SK-N-SH (cell line): ENCODE results near the gene EIF3A. TPM values are rescaled to one million over a fixed set of nuclear protein-coding genes. Genes with fewer than 3 reads are reported as not detected.

Experiments used
- CTCF ChIA-PET: fragments of 300-600, 350-600 bp; formaldehyde crosslinking; extraction: SDS; loops from one replicate; lab custom pipeline; 2021; lab: Yijun Ruan, JAX
- POLR2A ChIA-PET: fragments of 350-600 bp; sonication (Branson Sonifier 250); formaldehyde crosslinking; extraction: SDS; loops from one replicate; lab custom pipeline; 2020; ENCODE audit warnings: antibody characterized with exemption, inconsistent platforms; lab: Yijun Ruan, JAX
- DNase-seq: peaks from one replicate; pipeline ENCODE4 v3.0.0; 2012
- H2AFZ ChIP-seq: fragments of 200-600 bp; sonication (generic); 2 replicates; pipeline ENCODE4 v1.8.1; 2016; ENCODE audit warnings: antibody characterized with exemption, mild to moderate bottlenecking, low read depth
- H3F3A ChIP-seq: fragments of 200-600 bp; sonication (generic); replicated peaks from 2 replicates; pipeline ENCODE3; 2016; ENCODE audit warnings: antibody characterized with exemption, mild to moderate bottlenecking; ENCODE audit not compliant: insufficient read depth
- H3K27ac ChIP-seq, 2 experiments: fragments of 200-500 bp in 1 of 2; fragments of 200-600 bp in 1 of 2; sonication (Bioruptor generic) in 1 of 2; sonication (generic), shearing (Covaris generic) in 1 of 2; 2 replicates each; pipeline versions ENCODE4 v1.5.1 to v1.6.1; 2014 to 2016; ENCODE audit warnings: low read depth in 2 of 2, inconsistent platforms in 1 of 2, low read length in 1 of 2, mild to moderate bottlenecking in 1 of 2, mixed read lengths in 1 of 2
- H3K27me3 ChIP-seq: fragments of 200-600 bp; sonication (generic), shearing (Covaris generic); 2 replicates; pipeline ENCODE4 v1.6.1; 2016; ENCODE audit warnings: mixed run types; ENCODE audit not compliant: insufficient read depth
- H3K36me3 ChIP-seq, 2 experiments: fragments of 200-500 bp in 1 of 2; fragments of 200-600 bp in 1 of 2; sonication (Bioruptor generic) in 1 of 2; sonication (generic) in 1 of 2; replicated peaks in 1 of 2; 2 replicates each; pipeline versions ENCODE3 to v1.5.1; 2014 to 2016; ENCODE audit warnings: low read length in 1 of 2, mild to moderate bottlenecking in 1 of 2; ENCODE audit not compliant: insufficient read depth in 2 of 2, control insufficient read depth in 1 of 2
- H3K4me1 ChIP-seq, 2 experiments: fragments of 200-500 bp in 1 of 2; fragments of 200-600 bp in 1 of 2; sonication (Bioruptor generic) in 1 of 2; sonication (generic), shearing (Covaris generic) in 1 of 2; 2 replicates each; pipeline versions ENCODE4 v1.5.1 to v1.6.1; 2014 to 2016; ENCODE audit warnings: low read depth in 1 of 2, low read length in 1 of 2, mixed run types in 1 of 2; ENCODE audit not compliant: insufficient read depth in 2 of 2, control insufficient read depth in 1 of 2
- H3K4me2 ChIP-seq: fragments of 200-600 bp; sonication (generic), shearing (Covaris generic); 2 replicates; pipeline ENCODE4 v1.6.1; 2017; ENCODE audit warnings: mixed run types
- H3K4me3 ChIP-seq, 2 experiments: fragments of 200-500 bp in 1 of 2; fragments of 200-600 bp in 1 of 2; sonication (Bioruptor generic) in 1 of 2; sonication (generic), shearing (Covaris generic) in 1 of 2; 2 replicates each; pipeline versions ENCODE4 v1.5.1 to v1.8.1; 2014 to 2016; ENCODE audit warnings: low read depth in 2 of 2, inconsistent platforms in 1 of 2, low read length in 1 of 2, mild to moderate bottlenecking in 1 of 2, mixed read lengths in 1 of 2, moderate library complexity in 1 of 2
- H3K79me2 ChIP-seq: fragments of 200-600 bp; sonication (generic); 2 replicates; pipeline ENCODE4 v1.8.1; 2017; ENCODE audit warnings: mild to moderate bottlenecking; ENCODE audit not compliant: insufficient read depth
- H3K9ac ChIP-seq: fragments of 200-600 bp; sonication (generic); 2 replicates; pipeline ENCODE4 v1.6.1; 2017; ENCODE audit warnings: mixed run types
- H3K9me2 ChIP-seq: fragments of 200-600 bp; sonication (generic); 2 replicates; pipeline ENCODE4 v1.6.1; 2017; ENCODE audit warnings: mixed run types
- H3K9me3 ChIP-seq: fragments of 200-600 bp; sonication (generic); 2 replicates; pipeline ENCODE4 v1.6.1; 2017; ENCODE audit warnings: mixed run types, mild to moderate bottlenecking, moderate library complexity
- H4K20me1 ChIP-seq: fragments of 200-600 bp; sonication (generic); 2 replicates; pipeline ENCODE4 v1.6.1; 2017; ENCODE audit warnings: mild to moderate bottlenecking, mixed run types; ENCODE audit not compliant: insufficient read depth
- ELF1 ChIP-seq: IDR thresholded peaks from 2 replicates; pipeline ENCODE4 v1.4.0; 2012
- EZH2phosphoT487 ChIP-seq: fragments of 200-600 bp; sonication (generic); IDR thresholded peaks from 2 replicates; pipeline ENCODE4 v1.6.1; 2017; ENCODE audit warnings: low read depth, mixed run types, mild to moderate bottlenecking, antibody characterized with exemption, moderate library complexity, borderline replicate concordance
- FOSL2 ChIP-seq: IDR thresholded peaks from 2 replicates; pipeline ENCODE4 v1.4.0; 2012; ENCODE audit warnings: low read depth, mild to moderate bottlenecking, moderate library complexity, borderline replicate concordance
- FOXJ3 ChIP-seq: sonication (generic); formaldehyde crosslinking; IDR thresholded peaks from 2 replicates; pipeline ENCODE4 v1.5.1; 2020; ENCODE audit warnings: mild to moderate bottlenecking, missing genetic modification reagents
- MXI1 ChIP-seq: IDR thresholded peaks from 2 replicates; pipeline ENCODE4 v1.6.1; 2012; ENCODE audit warnings: mild to moderate bottlenecking, low read depth, low read length, improper control_type of control experiment
- NFIC ChIP-seq: IDR thresholded peaks from 2 replicates; pipeline ENCODE4 v1.4.0; 2012; ENCODE audit warnings: borderline replicate concordance
- NRF1 ChIP-seq: IDR thresholded peaks from 2 replicates; pipeline ENCODE4 v1.6.1; 2012; ENCODE audit warnings: low read depth, mild to moderate bottlenecking, low read length
- POLR2AphosphoS5 ChIP-seq: IDR thresholded peaks from 2 replicates; pipeline ENCODE4 v1.6.1; 2012; ENCODE audit warnings: low read depth, low read length
- RFX5 ChIP-seq: IDR thresholded peaks from 2 replicates; pipeline ENCODE4 v1.6.1; 2012; ENCODE audit warnings: mild to moderate bottlenecking, improper control_type of control experiment, low read length
- RXRA ChIP-seq: IDR thresholded peaks from 2 replicates; pipeline ENCODE4 v1.4.0; 2012; ENCODE audit warnings: low read depth, mild to moderate bottlenecking, borderline replicate concordance
- SIN3A ChIP-seq: IDR thresholded peaks from 2 replicates; pipeline ENCODE4 v1.6.1; 2012; ENCODE audit warnings: low read depth, mild to moderate bottlenecking, low read length, moderate library complexity, borderline replicate concordance
- SMC3 ChIP-seq: IDR thresholded peaks from 2 replicates; pipeline ENCODE4 v1.6.1; 2012; ENCODE audit warnings: low read depth, low read length, improper control_type of control experiment
- TEAD4 ChIP-seq: IDR thresholded peaks from 2 replicates; pipeline ENCODE4 v1.4.0; 2012; ENCODE audit warnings: mild to moderate bottlenecking, borderline replicate concordance; ENCODE audit not compliant: insufficient read depth
- WGBS: methylation state at CpG from one replicate; pipeline ENCODE4 v1.1.6; 2017; ENCODE audit warnings: low lambda C conversion rate; 5-methylcytosine and 5-hydroxymethylcytosine counted together
- polyA plus RNA-seq, 3 experiments: library from polyadenylated mRNA; depleted of rRNA; stranded (reverse); fragments of >200 nt; gene quantifications; 2 replicates each; pipeline ENCODE4 v1.2.3, GENCODE V29; 2012
- TF ChIP-seq, protein P1 (sequence below): IDR thresholded peaks from 2 replicates; pipeline ENCODE4 v1.4.0; 2012; ENCODE audit warnings: low read depth, borderline replicate concordance

Gene EIF3A
- polyA plus RNA-seq, 1 of the 3 experiments (the other 2 are of a cell fraction): 25.8 TPM

DNA sequence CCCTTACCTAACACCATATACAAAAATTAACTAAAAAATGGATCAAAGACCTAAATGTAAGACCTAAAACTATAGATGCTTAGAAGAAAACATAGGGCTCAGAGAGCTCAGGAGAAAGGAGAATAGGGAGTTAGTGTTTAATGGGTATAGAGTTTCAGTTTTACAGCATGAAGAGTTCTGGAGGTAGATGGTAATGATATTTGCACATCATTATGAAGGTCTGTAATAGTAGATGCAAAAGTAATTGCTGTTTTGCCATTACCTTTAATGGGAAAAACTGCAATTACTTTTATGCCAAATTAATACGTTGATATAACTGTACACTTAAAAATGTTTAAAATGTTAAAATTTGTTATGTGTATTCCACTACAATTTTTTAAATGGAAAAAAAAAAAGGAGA lies 90.3 kb downstream of the EIF3A start:
- no peak for DNase-seq
- H3K79me2 ChIP-seq: no peaks in the 10 kb centered on the region
- H3K9me3 ChIP-seq: no peaks in the 10 kb centered on the region; the same call in 1 of the 2 replicates
- no peak overlapping the region for H3K4me2 ChIP-seq
- POLR2A ChIA-PET: no interaction called here
- H2AFZ ChIP-seq: no peak overlapping the region
- TF ChIP-seq MXI1 (no peak), POLR2AphosphoS5 (no peak), RXRA (no peak)
- H3K9me2 ChIP-seq: no peaks in the 10 kb centered on the region
- H4K20me1 ChIP-seq: no peaks in the 10 kb centered on the region
- no peaks in the 10 kb centered on the region for H3F3A ChIP-seq
- CTCF ChIA-PET: no interaction called here
- no peaks in the 10 kb centered on the region for H3K27me3 ChIP-seq
- 42% methylated on average over 1 of the region's 1 CpG for WGBS
- no peaks in the 10 kb centered on the region for H3K36me3 ChIP-seq
- no peaks in the 10 kb centered on the region for H3K4me1 ChIP-seq
- H3K4me3 ChIP-seq: no peak overlapping the region
- no peak overlapping the region for H3K9ac ChIP-seq
- H3K27ac ChIP-seq: no peak overlapping the region

DNA sequence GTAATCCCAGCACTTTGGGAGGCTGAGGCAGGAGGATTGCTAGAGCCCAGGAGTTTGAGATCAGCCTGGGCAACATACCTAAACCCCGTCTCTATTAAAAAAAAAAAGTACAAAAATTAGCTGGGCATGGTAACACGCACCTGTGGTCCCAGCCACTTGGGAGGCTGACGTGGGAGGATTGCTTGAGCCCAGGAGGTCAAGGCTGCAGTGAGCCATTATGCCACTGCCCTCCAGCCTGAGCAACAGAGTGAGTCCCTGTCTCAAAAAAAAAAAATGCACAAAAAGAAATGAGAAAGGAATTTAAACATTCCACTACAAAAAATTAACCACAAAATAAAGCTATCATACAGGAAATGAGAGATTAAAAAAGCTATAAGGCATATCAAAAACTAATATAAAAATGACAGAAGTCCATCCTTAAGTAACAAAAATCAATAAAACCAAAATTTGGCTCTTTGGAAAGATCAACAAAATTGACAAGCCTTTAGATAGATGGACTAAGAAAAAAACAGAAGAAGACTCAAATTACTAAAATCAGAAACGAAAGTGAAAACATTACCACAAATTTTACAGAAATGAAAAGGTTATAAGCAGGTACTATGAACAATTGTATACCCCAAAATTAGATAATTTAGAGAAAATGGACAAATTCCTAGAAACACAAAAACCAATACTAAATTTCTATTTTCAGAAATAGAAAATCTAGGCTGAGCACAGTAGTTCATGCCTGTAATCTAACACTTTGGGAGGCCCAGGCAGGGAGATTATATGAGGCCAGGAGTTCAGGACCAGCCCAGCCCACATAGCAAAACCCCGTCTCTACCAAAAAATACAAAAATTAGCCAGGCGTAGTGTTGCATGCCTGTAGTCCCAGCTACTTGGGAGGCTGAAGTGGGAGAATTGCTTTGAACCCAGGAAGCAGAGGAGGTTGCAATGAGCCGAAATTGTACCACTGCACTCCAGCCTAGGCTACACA lies 93.5 kb downstream of the EIF3A start:
- no peak for DNase-seq
- Histone ChIP-seq H3K27me3 (no peaks in the 10 kb centered on the region; the same call in 1 of the 2 replicates), H3K36me3 (no peaks in the 10 kb centered on the region), H3K9me3 (no peaks in the 10 kb centered on the region; the same call in 1 of the 2 replicates), H3K4me2 (no peak overlapping the region), H2AFZ (no peak overlapping the region), H3K27ac (no peak overlapping the region), H3K9ac (no peak overlapping the region), H3F3A (no peaks in the 10 kb centered on the region), H3K4me1 (peaks cover 0 to 3% of the 10 kb centered on the region in 2 experiments; a peak in 1 of 4 replicates), H3K79me2 (no peaks in the 10 kb centered on the region), H3K9me2 (no peaks in the 10 kb centered on the region), H4K20me1 (no peaks in the 10 kb centered on the region), H3K4me3 (no peak overlapping the region)
- WGBS: 59% methylated on average over 7 of the region's 7 CpGs
- TF ChIP-seq RFX5 (no peak), SMC3 (no peak), NRF1 (no peak), EZH2phosphoT487 (no peak), ELF1 (no peak), RXRA (no peak), SIN3A (no peak), FOXJ3 (CRISPR knock-in tag) (no peak)
- CTCF ChIA-PET: interaction anchor here (1.2 kb wide), 1 partner anchor 20 kb away, joined by 3 read pairs; no protein-coding TSS in a partner anchor
- POLR2A ChIA-PET: no interaction called here

DNA sequence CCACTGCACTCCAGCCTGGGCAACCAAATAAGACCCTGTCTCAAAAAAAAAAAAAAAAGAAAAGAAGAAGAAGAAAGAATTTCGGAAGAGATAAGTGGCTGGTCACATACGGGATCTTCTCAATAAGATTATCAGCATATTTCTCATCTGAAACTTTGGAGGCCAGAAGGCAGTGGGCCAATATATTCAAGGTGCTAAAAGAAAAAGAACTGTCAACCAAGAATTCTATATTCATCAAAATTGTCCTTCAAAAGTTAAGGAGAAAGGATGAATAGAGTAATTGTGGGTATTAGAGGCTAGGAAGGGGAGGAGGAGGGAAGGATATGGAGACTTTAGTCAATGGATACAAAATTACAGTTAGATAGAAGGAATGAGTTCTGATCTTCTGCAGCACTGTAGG lies 95.0 kb downstream of the EIF3A start:
- Histone ChIP-seq H3K4me1 (peaks cover 0 to 3% of the 10 kb centered on the region in 2 experiments; a peak in 1 of 4 replicates), H3K4me2 (no peak overlapping the region), H4K20me1 (no peaks in the 10 kb centered on the region), H3K79me2 (no peaks in the 10 kb centered on the region), H3K27me3 (no peaks in the 10 kb centered on the region; the same call in 1 of the 2 replicates), H2AFZ (no peak overlapping the region), H3K9ac (no peak overlapping the region), H3K4me3 (no peak overlapping the region), H3K36me3 (no peaks in the 10 kb centered on the region), H3K27ac (no peak overlapping the region), H3F3A (no peaks in the 10 kb centered on the region)
- CTCF ChIA-PET: interaction anchor here (0.8 kb wide), 1 partner anchor 31 kb away, joined by 3 read pairs; no protein-coding TSS in a partner anchor
- POLR2A ChIA-PET: no interaction called here
- TF ChIP-seq, protein P1, sequence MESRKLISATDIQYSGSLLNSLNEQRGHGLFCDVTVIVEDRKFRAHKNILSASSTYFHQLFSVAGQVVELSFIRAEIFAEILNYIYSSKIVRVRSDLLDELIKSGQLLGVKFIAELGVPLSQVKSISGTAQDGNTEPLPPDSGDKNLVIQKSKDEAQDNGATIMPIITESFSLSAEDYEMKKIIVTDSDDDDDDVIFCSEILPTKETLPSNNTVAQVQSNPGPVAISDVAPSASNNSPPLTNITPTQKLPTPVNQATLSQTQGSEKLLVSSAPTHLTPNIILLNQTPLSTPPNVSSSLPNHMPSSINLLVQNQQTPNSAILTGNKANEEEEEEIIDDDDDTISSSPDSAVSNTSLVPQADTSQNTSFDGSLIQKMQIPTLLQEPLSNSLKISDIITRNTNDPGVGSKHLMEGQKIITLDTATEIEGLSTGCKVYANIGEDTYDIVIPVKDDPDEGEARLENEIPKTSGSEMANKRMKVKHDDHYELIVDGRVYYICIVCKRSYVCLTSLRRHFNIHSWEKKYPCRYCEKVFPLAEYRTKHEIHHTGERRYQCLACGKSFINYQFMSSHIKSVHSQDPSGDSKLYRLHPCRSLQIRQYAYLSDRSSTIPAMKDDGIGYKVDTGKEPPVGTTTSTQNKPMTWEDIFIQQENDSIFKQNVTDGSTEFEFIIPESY: no peak
- TF ChIP-seq FOSL2: no peak
- no peak for TF ChIP-seq NFIC
- no peak for TF ChIP-seq RXRA
- TF ChIP-seq TEAD4: no peak
- TF ChIP-seq POLR2AphosphoS5: no peak
- TF ChIP-seq, all 33 proteins: peak for 0
- H3K9me3 ChIP-seq: no peaks in the 10 kb centered on the region; the same call in 1 of the 2 replicates
- DNase-seq: no peak
- H3K9me2 ChIP-seq: no peaks in the 10 kb centered on the region
- 43% methylated on average over 2 of the region's 2 CpGs for WGBS
